ENCODE data around the gene SNAPIN.

GRCh38 chr1:153662269-153662668 lies 3.8 kb downstream of the SNAPIN start:
- TF ChIP-seq CTCF (IDR thresholded peaks at IDR 0.05): no peak
- TF ChIP-seq POLR2A (IDR thresholded peaks at IDR 0.05): no peak
- TF ChIP-seq POLR2AphosphoS5 (IDR thresholded peaks at IDR 0.05; ENCODE audit: insufficient read depth in 1 of 2, low read depth in 1 of 2): no peak
